H54 (cell line): ENCODE measurements around the gene CTSK.
"Not testable (repeated sequence)": the region's sequence is repeated elsewhere in the genome, so short reads cannot be mapped to it uniquely, and the experiment has no call there.

ENCODE experiments used
- DNase-seq: peaks from one replicate; pipeline ENCODE4 v3.0.0; 2011; ENCODE audit warnings: low spot score, mixed read lengths; ENCODE audit not compliant: insufficient read length
- FAIRE-seq: peaks from 3 replicates; lab custom pipeline; 2011; peaks lifted over from hg19 to GRCh38; lab: Jason Lieb, UNC
- POLR2A ChIP-seq: IDR thresholded peaks from 2 replicates; pipeline ENCODE4 v1.6.1; 2011; ENCODE audit warnings: low read depth, mild to moderate bottlenecking, low read length

CTSK gene

GRCh38 chr1:150789396-150789795 is 18.7 kb downstream of the CTSK start:
- FAIRE-seq (no peak), DNase-seq (no peak)

DNA sequence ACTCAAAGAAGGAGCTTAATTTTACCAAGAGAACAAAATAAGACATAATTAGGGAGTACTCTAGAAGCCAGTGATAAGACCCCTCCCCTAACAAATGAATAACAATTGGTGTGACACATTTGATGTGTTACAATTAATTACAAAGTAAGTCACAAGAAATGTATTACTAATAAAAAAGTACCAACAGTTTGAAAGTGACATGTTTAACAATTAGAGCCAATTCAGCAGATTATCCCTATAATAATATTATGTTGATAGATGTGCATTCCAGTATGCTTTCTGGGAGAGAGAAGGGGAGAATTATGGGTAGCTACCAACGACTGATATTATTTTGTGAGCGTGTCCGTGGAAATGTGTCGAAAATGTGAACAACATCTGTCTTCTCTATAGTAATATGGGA is 19.1 kb downstream of the CTSK start:
- no peak for FAIRE-seq
- TF ChIP-seq POLR2A = no peak
- DNase-seq = no peak

More at GRCh38 chr1:150789396-150789795, 18.7 kb downstream of the CTSK start:
- TF ChIP-seq POLR2A = no peak

GRCh38 chr1:150787455-150787854 is 20.6 kb downstream of the CTSK start:
- FAIRE-seq = no peak
- no peak for TF ChIP-seq POLR2A
- DNase-seq = no peak

- FAIRE-seq (no peak), DNase-seq (no peak)
- TF ChIP-seq POLR2A = no peak
Measured at GRCh38 chr1:150780510-150780909, 27.6 kb downstream of the CTSK start.

- DNase-seq (peak; percentile 22), FAIRE-seq (no peak)
- no peak for TF ChIP-seq POLR2A
Measured at GRCh38 chr1:150778409-150778808, 29.7 kb downstream of the CTSK start.

DNA sequence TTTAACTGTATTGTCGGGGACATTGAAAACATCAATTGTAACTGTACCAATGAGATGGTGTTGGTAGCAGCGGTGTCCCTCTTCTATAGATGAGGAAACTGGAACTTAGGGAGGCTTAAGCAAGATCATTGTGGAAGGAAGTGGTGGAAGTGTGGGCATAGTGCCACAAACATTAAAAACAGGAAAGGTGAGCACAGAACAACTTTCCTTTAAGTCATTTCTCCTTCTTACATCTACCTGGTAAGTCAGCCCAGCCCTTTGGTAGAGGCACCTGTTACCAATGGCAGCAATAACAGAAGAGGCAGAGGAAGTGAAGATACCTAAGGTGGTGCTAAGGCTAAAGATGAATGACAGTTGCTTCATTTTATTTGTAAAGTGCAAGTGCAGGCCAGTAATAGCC is 30.5 kb downstream of the CTSK start:
- TF ChIP-seq POLR2A = no peak
- FAIRE-seq (no peak), DNase-seq (no peak)

- not testable (repeated sequence) for DNase-seq, FAIRE-seq
Measured at GRCh38 chr1:150775931-150776505, 32.0 kb downstream of the CTSK start.

- FAIRE-seq = no peak
- DNase-seq = no peak
- no peak for TF ChIP-seq POLR2A
Measured at GRCh38 chr1:150775276-150775675, 32.8 kb downstream of the CTSK start.

- no peak for DNase-seq
- no peak for TF ChIP-seq POLR2A
- FAIRE-seq = no peak
Measured at GRCh38 chr1:150772326-150772725, 35.7 kb downstream of the CTSK start.

GRCh38 chr1:150767704-150768103 is 40.4 kb downstream of the CTSK start:
- FAIRE-seq, DNase-seq: not testable (repeated sequence)

DNA sequence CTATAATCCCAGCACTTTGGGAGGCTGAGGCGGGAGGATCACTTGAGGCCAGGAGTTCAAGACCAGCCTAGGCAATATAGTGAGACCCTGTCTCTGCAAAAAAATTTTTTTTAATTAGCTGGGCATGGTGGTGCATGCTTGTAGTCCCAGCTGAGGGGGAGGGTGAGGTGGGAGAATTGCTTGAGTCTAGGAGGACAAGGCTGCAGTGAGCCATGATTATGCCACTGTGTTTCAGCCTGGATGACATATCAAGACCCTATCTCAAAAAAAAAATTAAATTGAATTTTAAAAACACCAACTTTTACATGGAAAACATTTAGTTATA is 42.1 kb downstream of the CTSK start:
- not testable (repeated sequence) for FAIRE-seq

GRCh38 chr1:150765296-150765976 is 42.6 kb downstream of the CTSK start, which contains the start of gene CTSS:
TSS of gene CTSS (minus strand) at chr1:150765778. CDS start at chr1:150764763, 1,015 bp downstream.
- no peak for DNase-seq
- peak; percentile 86 for FAIRE-seq
- TF ChIP-seq POLR2A = no peak

More for the DNA sequence above, 42.1 kb downstream of the CTSK start:
- DNase-seq = not testable (repeated sequence)

DNA sequence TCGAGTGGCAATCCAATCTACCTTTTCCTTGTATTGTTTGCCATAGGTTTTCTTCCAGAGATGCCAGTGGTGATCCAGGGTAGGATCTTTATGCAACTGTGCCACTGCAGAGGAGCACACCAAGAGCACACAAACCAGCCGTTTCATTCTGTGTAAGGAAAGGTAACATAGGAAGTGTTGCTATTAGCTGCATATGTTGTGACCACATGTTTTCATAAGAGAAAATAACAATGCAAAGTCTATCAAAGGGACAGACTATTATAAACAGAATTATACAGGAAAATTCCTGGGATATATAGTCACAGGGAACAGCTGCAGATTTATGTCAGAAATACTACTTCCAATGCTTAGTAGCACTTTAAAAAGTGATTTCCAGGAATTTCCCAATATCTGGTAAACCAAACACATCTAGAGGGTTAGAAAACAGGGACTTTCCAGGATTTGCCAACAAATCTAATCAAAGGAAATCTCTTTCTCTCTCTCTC is 43.4 kb downstream of the CTSK start:
- FAIRE-seq = peak; percentile 89
- no peak for TF ChIP-seq POLR2A
- DNase-seq = no peak

DNA sequence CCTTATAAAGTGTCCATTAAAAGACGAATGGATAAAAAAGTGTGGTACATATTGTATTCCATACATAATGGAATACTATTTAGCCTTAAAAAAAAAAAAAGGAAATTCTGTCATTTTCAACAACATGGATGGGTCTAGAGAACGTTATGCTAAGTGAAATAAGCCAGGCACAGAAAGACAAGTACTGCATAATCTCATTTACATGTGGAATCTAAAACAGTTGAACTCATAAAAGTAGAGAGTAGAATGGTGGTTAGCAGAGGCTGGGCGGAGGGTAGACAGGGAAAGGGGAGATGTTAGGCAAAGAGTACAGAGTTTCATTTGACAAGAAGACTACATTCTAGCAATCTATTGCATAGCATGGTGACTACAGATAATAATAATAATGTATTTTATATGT is 45.0 kb downstream of the CTSK start:
- TF ChIP-seq POLR2A = no peak
- DNase-seq (no peak), FAIRE-seq (no peak)

- FAIRE-seq = no peak
- DNase-seq = no peak
- no peak for TF ChIP-seq POLR2A
Measured at GRCh38 chr1:150762552-150762951, 45.5 kb downstream of the CTSK start.
